Stimulated activated effector memory CD8-positive, alpha-beta T cell treated with anti-CD3 and anti-CD28 coated beads, Interleukin-12 subunit alpha, Interleukin-12 subunit beta, amount 100 ng/mL, for 72 hours (primary cell): Measurements from ENCODE around the gene FAM234A.
"Not testable (repeated sequence)": the region's sequence is repeated elsewhere in the genome, so short reads cannot be mapped to it uniquely, and the experiment has no call there.

Experiments used
- ATAC-seq: fragments of 150-1000 bp; cut with Tn5 transposase; 2 replicates; pipeline ENCODE4 v1.10.0; 2021
- DNase-seq, 2 donors: peaks; one replicate each; pipeline ENCODE4 v3.0.0; 2021 to 2022; ENCODE audit warnings: low spot score in 2 of 2
- H3K27ac Mint-ChIP-seq: one replicate; pipeline ENCODE4 v1.8.0; 2022; ENCODE audit warnings: mild to moderate bottlenecking, mixed read lengths
- H3K36me3 Mint-ChIP-seq: one replicate; pipeline ENCODE4 v1.8.0; 2022; ENCODE audit warnings: mild to moderate bottlenecking, mixed read lengths
- H3K4me1 Mint-ChIP-seq: one replicate; pipeline ENCODE4 v1.8.0; 2022; ENCODE audit warnings: mixed read lengths
- H3K4me3 Mint-ChIP-seq: one replicate; pipeline ENCODE4 v1.8.0; 2022; ENCODE audit warnings: mild to moderate bottlenecking, mixed read lengths
- H3K9me3 Mint-ChIP-seq: one replicate; pipeline ENCODE4 v1.8.0; 2022; ENCODE audit warnings: mixed read lengths

The FAM234A gene, protein sequence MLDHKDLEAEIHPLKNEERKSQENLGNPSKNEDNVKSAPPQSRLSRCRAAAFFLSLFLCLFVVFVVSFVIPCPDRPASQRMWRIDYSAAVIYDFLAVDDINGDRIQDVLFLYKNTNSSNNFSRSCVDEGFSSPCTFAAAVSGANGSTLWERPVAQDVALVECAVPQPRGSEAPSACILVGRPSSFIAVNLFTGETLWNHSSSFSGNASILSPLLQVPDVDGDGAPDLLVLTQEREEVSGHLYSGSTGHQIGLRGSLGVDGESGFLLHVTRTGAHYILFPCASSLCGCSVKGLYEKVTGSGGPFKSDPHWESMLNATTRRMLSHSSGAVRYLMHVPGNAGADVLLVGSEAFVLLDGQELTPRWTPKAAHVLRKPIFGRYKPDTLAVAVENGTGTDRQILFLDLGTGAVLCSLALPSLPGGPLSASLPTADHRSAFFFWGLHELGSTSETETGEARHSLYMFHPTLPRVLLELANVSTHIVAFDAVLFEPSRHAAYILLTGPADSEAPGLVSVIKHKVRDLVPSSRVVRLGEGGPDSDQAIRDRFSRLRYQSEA

DNA sequence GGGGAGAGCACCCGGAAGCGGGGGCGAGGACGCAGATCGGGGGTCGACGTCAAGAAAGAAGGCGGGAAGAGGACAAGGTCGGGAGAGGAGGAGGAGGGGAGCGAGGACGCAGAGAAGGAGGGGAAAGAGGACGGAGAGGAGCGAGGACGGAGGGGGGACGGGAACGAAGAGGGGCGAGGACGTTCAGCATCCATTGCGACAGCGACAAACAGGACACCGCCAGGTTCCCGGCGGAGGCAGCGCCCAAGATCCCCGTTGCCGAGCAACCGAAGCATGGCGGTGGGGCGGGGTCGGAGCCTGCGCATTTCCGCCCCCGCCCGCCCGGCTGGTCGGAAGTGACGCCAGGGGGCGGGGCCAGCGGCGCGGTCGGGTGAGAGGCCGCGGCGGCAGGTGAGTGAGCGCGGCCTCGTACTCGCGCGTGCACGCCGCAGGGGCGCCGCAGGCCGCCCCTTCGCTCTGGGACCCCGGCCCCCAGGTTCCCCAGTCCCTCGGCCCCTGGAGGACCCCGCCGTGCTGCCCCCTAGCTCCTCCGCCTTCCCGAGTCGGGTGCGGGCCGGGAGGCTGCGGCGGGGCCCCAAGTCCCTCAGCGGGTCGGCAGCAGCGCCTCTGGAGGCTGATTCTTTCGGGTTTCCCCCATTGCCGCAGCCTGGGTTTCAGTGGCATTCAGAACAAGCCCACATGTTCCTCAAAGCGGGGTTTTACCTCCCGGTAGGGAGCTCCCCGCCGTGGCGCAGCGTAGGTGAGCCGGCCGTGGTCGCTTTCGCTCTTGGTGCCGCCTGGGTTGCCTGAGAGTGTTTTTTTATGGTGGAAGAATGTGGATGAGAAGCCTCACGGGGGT lies at the start of gene FAM234A:
TSS of gene FAM234A (plus strand) at position 354 of the 838 bp plus-strand sequence. CDS start 19,593 bp downstream, outside the sequence.
- peak; percentile 95 to 97 for DNase-seq
- H3K27ac Mint-ChIP-seq: peak within 1 kb of the TSS; percentile 97
- H3K4me3 Mint-ChIP-seq: peak within 1 kb of the TSS; percentile 93
- peak; percentile 93 for ATAC-seq
- peaks cover 11% of the 10 kb centered on the region for H3K4me1 Mint-ChIP-seq
- H3K36me3 Mint-ChIP-seq: peaks cover 8% of the 10 kb centered on the region
- no peaks in the 10 kb centered on the region for H3K9me3 Mint-ChIP-seq

DNA sequence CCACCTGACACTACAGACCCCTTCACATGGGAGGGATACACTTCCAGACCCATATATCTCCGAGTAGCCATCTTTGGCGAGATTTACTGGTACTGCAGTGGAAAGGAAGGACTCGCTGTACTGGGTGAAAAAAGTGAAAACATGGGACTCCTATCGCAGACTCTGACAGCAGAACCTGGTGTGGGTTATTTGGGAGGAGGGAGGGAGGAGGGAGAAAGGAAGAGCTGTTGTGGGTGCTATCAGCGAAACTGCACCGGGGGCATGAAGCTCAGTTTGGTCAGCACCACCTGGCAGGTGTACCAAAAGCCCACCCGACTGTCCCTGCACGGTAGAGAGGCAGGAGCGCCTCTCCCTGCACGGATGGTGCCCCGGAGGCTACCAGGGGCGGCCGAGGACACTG lies 49.4 kb upstream of the FAM234A start:
- Mint-ChIP-seq H3K36me3 (peaks cover 53% of the 10 kb centered on the region), H3K4me3 (no peak overlapping the region), H3K4me1 (no peaks in the 10 kb centered on the region), H3K9me3 (no peaks in the 10 kb centered on the region), H3K27ac (no peak overlapping the region)
- ATAC-seq: no peak
- DNase-seq: no peak

DNA sequence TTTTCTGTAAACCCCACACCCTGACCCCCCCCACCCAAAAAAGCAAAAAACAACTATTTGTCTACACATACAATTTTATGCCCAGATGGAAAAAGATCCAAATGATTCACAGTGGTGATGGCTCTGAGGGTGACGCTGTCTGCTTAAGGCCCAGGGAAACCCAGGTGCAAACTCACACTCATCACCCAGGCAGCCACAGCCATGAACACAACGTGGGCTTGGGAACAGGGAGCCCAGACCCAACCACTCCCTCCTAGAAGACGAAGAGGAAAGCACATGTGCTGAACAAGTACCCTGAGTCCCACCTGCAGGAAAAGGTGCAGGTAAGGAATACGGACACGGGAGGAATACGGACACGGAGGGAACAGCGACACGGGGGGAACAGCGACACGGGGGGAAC lies 48.9 kb upstream of the FAM234A start:
- DNase-seq: no peak
- H3K4me1 Mint-ChIP-seq: no peaks in the 10 kb centered on the region
- no peak overlapping the region for H3K4me3 Mint-ChIP-seq
- H3K27ac Mint-ChIP-seq: no peak overlapping the region
- H3K36me3 Mint-ChIP-seq: peaks cover 58% of the 10 kb centered on the region
- no peak for ATAC-seq
- H3K9me3 Mint-ChIP-seq: no peaks in the 10 kb centered on the region

DNA sequence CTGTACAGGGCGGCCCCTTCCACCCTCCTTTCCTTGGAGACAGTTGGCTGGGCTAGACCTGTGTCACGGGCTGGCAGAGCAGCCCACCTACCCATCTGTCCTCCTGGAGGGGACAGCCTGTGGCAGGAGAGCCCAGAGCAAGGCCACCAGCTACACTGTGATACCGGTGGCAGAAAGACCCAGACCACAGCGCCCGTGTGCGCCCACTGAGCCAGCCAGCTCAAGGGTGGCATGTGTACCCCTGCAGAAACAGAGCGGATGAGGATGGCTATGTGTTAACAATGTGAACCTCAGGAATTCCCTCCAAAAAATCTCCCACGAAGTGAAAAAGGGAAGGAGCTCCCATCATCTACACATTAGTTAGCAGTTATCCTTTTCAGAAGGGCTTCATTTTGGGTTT lies 47.3 kb upstream of the FAM234A start:
- Mint-ChIP-seq H3K9me3 (no peaks in the 10 kb centered on the region), H3K27ac (no peak overlapping the region), H3K4me1 (no peaks in the 10 kb centered on the region), H3K36me3 (peaks cover 74% of the 10 kb centered on the region), H3K4me3 (no peak overlapping the region)
- ATAC-seq (no peak), DNase-seq (no peak)

DNA sequence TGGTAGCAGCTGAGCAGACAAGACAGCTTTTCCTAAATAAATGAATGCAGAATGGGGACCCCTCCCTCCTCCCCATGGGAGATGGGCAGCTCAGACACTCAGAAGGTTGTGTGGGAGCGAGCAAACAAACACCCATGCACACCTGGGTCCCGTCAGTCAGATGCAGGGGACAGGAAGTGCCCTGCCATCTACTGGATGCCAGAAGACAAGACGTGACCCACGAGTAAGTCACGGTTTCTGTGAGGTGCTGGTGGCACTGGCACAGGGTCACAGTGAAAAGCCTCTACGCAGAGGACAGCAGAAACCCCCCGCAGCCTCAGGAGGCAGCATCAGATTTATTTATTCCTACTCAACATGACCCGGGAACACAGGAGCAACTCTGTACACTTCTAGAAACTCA lies 45.9 kb upstream of the FAM234A start:
- H3K9me3 Mint-ChIP-seq: no peaks in the 10 kb centered on the region
- ATAC-seq (no peak), DNase-seq (no peak)
- peak overlapping the region; percentile 75 for H3K27ac Mint-ChIP-seq
- H3K4me1 Mint-ChIP-seq: no peaks in the 10 kb centered on the region
- H3K4me3 Mint-ChIP-seq: no peak overlapping the region
- H3K36me3 Mint-ChIP-seq: peaks cover 87% of the 10 kb centered on the region

DNA sequence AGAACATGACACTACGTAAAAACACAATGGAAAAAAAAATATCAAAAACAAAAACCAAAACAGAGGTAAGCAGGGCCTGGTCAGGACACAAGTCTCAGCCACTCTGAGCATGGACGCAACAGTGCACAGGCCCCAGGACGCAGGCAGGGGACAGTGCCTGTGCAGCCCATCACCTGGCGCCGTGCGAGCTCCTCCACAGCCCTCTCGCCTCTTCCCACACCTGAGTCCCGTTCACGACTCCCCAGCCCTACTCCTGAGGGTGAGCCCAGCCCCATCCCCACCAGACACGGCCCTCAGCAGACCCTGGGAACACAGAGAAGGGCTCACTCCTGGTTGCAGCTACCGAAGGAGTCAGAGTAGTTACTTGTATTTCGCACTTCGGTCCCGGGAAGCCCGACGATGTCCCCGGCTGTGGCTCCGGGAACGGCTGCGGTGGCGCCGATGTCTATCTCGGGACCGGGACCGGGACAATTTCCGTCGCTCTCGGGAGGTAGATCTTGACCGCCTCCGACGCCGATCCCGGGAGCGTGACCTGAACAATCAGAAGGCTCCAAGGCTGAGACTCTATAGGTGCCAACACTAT lies 44.9 kb upstream of the FAM234A start:
- H3K4me3 Mint-ChIP-seq: no peak overlapping the region
- peak overlapping the region; percentile 75 for H3K27ac Mint-ChIP-seq
- H3K36me3 Mint-ChIP-seq: peaks cover 91% of the 10 kb centered on the region

DNA sequence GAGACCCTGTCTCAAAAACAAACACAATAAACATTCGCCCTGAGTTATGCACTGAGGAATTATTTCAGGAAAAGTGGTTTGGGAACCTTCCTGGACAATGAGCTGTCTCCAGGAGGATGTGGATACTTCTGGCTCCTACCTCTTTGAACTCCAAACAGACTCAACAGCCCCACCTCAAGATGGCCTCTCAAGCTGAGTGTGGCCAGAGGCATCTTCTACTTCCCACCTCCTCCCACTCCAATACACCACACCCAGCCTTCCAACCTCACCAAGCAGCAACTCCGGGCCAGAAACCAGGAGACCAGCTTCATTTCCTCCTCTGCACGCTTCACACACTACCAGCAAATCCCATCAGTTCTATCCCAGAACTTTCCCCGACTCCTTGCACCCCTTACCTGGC lies 42.8 kb upstream of the FAM234A start:
- peaks cover 98% of the 10 kb centered on the region for H3K36me3 Mint-ChIP-seq
- ATAC-seq (no peak), DNase-seq (no peak)
- peak overlapping the region; percentile 72 for H3K27ac Mint-ChIP-seq
- H3K4me3 Mint-ChIP-seq: no peak overlapping the region
- no peaks in the 10 kb centered on the region for H3K4me1 Mint-ChIP-seq
- H3K9me3 Mint-ChIP-seq: no peaks in the 10 kb centered on the region

More for the DNA sequence above, 44.9 kb upstream of the FAM234A start:
- Mint-ChIP-seq H3K9me3 (no peaks in the 10 kb centered on the region), H3K4me1 (no peaks in the 10 kb centered on the region)
- DNase-seq (no peak), ATAC-seq (no peak)

DNA sequence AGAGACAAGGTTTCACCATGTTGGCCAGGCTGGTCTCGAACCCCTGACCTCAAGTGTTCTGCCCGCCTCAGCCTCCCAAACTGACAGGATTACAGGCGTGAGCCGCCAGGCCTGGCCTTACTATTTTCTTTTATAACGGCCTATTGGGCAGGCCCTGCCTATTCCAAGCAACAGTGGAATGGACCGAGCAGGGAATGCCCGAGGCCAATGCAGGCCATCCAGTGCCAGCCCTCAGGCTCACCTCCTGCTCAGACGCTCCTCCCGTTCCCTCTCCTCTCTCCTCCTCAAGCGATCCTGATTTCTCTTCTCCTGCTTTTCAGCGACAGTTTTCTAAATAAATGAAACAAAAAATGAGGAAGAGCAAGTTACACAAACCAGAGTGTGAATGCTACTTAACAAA lies 41.9 kb upstream of the FAM234A start:
- Mint-ChIP-seq H3K27ac (no peak overlapping the region), H3K9me3 (no peaks in the 10 kb centered on the region), H3K4me1 (no peaks in the 10 kb centered on the region), H3K4me3 (no peak overlapping the region), H3K36me3 (peaks cover 100% of the 10 kb centered on the region)
- DNase-seq (no peak), ATAC-seq (no peak)

DNA sequence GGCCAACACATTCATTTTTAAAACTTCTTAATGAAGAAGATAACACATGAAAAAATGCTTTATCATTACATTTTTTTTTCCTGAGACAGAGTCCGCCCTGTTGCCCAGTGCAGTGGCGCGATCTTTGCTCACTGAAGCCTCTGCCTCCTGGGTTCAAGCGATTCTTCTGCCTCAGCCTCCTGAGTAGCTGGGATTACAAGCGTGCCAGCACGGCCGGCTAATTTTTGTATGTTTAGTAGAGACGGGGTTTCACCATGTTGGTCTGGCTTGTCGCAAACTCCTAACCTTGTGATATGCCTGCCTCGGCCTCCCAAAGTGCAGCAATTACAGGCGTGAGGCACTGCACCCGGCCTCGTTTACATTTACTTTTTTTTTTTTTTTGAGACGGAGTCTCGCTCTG lies 41.2 kb upstream of the FAM234A start:
- H3K27ac Mint-ChIP-seq: no peak overlapping the region

DNA sequence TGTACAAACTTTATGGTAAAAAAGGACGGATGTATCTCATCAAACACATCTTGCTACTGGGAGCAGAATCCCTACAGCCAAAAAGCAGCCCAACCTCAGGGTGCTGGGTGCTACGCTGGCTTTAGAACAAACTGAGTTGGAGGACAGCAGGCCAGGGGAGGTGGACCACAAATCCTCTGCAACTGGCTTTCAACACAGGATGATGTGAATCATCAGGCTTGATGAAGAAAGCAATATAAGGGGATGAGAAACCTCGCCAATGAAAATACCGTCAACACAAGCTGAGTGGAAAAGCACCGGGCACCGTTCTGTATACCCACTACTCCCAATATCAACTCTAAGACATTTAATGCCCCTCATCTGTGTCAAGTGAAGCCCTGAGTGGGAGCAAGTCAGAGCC lies 40.1 kb upstream of the FAM234A start:
- no peak for DNase-seq
- Mint-ChIP-seq H3K4me3 (no peak overlapping the region), H3K36me3 (peaks cover 100% of the 10 kb centered on the region), H3K9me3 (no peaks in the 10 kb centered on the region), H3K27ac (no peak overlapping the region), H3K4me1 (no peaks in the 10 kb centered on the region)
- no peak for ATAC-seq

More for the DNA sequence above, 41.2 kb upstream of the FAM234A start:
- DNase-seq (no peak), ATAC-seq (no peak)
- H3K4me1 Mint-ChIP-seq: no peaks in the 10 kb centered on the region
- H3K4me3 Mint-ChIP-seq: no peak overlapping the region
- peaks cover 100% of the 10 kb centered on the region for H3K36me3 Mint-ChIP-seq
- no peaks in the 10 kb centered on the region for H3K9me3 Mint-ChIP-seq

DNA sequence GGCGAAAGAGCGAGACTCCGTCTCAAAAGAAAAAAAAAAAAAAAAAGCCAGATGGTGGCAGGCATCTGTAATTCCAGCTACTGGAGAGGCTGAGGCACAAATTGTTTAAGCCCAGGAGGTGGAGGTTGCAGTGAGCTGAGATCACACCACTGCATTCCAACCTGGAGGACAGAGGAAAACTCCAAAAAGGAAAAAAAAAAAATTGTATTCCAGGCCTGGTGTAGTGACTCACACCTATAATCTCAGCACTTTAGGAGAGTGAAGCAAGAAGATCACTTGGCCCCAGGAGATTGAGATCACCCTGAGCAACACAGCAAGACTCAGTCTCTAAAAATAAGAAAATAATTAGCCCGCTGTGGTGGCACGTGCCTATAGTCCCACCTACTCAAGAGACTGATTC lies 34.2 kb upstream of the FAM234A start:
- H3K36me3 Mint-ChIP-seq: peaks cover 100% of the 10 kb centered on the region
- no peak overlapping the region for H3K27ac Mint-ChIP-seq
- ATAC-seq (no peak), DNase-seq (no peak)
- no peak overlapping the region for H3K4me3 Mint-ChIP-seq
- no peaks in the 10 kb centered on the region for H3K4me1 Mint-ChIP-seq
- H3K9me3 Mint-ChIP-seq: no peaks in the 10 kb centered on the region

DNA sequence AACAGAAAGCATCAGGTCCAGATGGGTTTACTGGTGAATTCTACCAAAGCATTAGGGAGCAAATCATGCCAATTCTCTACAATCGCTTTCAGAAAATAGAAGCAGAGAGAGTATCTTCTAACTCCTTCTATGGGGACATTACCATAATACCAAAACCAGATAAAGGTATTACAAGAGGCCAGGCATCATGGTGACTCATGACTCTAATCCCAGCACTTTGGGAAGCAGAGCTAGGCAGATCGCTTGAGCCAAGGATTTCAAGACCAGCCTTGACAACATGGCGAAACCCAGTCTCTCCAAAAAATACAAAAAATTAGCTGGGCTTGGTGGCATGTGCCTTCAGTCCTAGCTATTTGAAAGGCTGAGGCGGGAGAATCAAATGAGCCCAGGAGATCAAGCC lies 31.4 kb upstream of the FAM234A start:
- no peak for DNase-seq
- no peak for ATAC-seq
- Mint-ChIP-seq H3K9me3 (no peaks in the 10 kb centered on the region), H3K4me3 (no peak overlapping the region), H3K36me3 (peaks cover 100% of the 10 kb centered on the region), H3K4me1 (no peaks in the 10 kb centered on the region), H3K27ac (no peak overlapping the region)

DNA sequence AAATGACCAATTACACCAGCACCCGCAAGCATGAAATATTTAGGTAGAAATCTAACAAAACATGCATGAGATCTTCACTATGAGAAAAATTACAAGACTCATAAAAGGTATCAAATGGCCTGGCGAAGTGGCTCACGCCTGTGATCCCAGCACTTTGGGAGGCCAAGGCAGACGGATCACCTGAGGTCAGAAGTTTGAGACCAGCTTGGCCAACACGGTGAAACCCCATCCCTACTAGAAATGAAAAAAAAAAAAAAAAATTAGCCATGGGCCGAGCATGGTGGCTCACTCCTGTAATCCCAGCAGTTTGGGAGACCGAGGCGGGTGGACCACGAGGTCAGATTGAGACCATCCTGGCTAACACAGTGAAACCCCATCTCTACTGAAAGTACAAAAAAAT lies 30.6 kb upstream of the FAM234A start:
- not testable (repeated sequence) for H3K4me3 Mint-ChIP-seq, ATAC-seq, H3K9me3 Mint-ChIP-seq, DNase-seq, H3K27ac Mint-ChIP-seq, H3K4me1 Mint-ChIP-seq
- H3K36me3 Mint-ChIP-seq: peaks cover 100% of the 10 kb centered on the region

DNA sequence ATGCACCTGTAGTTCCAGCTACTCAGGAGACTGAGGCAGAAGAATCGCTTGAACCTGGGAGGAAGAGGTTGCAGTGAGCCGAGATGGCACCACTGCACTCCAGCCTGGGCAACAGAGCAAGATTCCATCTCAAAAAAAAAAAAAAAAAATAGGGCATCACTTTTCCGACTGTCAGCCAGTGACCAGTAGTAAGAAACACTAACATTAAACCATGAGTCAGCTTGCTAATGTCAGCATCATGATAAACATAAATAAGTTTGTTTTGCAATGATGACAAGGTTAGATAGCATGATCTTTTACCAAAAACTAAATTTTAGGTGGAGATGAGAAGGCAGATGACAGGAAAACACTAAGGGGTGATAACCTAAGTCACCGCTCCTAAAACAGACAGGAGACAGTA lies 25.3 kb upstream of the FAM234A start:
- DNase-seq, H3K9me3 Mint-ChIP-seq, H3K4me1 Mint-ChIP-seq, ATAC-seq, H3K4me3 Mint-ChIP-seq, H3K27ac Mint-ChIP-seq: not testable (repeated sequence)
- H3K36me3 Mint-ChIP-seq: peaks cover 100% of the 10 kb centered on the region

DNA sequence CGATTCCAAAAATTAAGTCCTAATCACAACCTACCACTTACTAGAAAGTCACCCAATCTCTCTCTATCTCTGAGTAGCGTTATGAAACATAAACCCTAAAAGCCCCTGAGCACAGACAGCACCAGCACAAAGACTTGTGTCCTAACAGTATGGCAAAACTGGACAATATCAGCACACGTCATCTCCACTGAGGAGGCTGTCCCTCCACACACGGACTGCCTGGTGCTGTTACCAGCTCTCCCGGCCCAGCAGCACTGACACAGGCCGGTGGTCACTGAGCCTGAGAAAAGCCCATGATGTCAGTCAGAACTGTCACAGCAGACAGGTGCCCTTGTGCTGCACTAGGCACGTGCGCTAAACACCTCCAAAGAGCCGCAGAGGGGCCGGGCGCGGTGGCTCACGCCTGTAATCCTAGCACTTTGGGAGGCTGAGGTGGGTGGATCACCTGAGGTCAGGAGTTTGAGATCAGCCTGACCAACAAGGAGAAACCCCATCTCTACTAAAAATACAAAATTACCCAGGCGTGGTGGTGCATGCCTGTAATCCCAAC lies 22.9 kb upstream of the FAM234A start:
- peak overlapping the region; percentile 20 for H3K27ac Mint-ChIP-seq

More for the DNA sequence above, 22.9 kb upstream of the FAM234A start:
- not testable (repeated sequence) for H3K4me1 Mint-ChIP-seq, ATAC-seq, H3K9me3 Mint-ChIP-seq, DNase-seq, H3K4me3 Mint-ChIP-seq
- H3K36me3 Mint-ChIP-seq: peaks cover 100% of the 10 kb centered on the region
